HT1080 (cell line): ENCODE data around the gene LHX3. TPM values are rescaled to one million over a fixed set of nuclear protein-coding genes. Genes with fewer than 3 reads are reported as not detected.

Source experiments
- DNase-seq: peaks from one replicate; pipeline ENCODE4 v3.0.0-alpha.2; 2015; ENCODE audit warnings: low read depth
- total RNA-seq: library from RNA; depleted of rRNA; stranded (reverse); fragments of >200 nt; shearing (Covaris generic); gene quantifications from 2 replicates; pipeline ENCODE4 v1.2.3, GENCODE V29; 2014

LHX3 gene
- total RNA-seq, 1 experiment from 2014 or later, result not detected

GRCh38 chr9:136193127-136193890, 11.6 kb downstream of the LHX3 start:
- DNase-seq, result no peak

DNA sequence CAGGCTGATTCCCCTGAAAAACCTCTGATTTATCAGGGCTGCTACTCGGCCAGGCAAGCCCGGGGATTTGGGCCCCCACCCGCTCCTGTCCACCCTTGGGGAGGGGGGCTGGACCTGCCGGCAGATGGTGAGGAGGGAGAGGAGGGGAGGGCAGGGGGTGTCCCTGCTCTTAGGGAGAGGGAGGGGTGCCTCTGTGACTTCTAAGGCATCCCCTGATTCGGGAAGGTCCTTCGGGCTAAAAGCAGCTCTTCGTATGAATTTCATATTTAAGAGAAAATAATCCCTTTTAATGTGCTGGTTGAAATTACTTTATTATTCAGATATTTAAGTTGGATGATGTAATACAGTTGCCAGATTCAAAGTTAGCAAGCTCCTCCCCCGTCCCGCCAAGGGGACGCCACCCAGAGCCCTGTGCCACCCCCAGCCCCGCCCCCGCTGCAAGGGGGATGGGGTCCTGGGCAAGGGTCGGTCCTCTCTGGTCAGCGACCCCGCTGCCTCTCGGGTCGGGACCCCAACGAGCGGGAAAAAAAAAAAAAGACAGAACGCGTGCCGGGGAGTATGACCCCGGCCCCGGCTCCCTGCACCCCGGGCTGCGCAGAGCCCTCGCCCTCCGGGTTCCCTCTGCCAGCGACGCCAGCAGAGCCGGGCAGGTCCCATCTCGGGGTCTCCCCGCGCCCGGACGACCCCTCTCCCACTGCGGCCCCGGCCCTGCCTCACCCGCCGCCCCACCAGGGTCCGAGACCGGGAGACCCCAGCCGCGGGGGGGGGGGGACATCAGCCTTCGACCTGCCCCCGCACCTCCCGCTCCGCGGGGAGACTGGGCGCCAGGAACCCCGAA, 12.4 kb downstream of the LHX3 start:
- no peak for DNase-seq

DNA sequence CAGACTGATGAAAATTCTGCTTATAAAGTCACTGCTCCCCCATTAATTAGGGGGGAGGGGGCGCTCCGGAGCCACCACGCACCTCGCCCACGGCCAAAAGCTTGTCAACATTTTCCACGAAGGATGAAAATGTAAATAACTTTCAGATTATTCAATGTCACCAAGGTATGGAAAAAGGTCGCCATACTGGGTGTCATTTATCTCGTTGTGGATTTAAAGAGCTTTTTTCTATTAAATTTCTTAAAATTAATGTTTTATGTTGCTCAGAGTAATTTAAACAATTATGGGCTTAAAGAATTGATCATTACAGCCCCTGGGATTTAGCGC, 13.0 kb downstream of the LHX3 start:
- DNase-seq, result no peak

DNA sequence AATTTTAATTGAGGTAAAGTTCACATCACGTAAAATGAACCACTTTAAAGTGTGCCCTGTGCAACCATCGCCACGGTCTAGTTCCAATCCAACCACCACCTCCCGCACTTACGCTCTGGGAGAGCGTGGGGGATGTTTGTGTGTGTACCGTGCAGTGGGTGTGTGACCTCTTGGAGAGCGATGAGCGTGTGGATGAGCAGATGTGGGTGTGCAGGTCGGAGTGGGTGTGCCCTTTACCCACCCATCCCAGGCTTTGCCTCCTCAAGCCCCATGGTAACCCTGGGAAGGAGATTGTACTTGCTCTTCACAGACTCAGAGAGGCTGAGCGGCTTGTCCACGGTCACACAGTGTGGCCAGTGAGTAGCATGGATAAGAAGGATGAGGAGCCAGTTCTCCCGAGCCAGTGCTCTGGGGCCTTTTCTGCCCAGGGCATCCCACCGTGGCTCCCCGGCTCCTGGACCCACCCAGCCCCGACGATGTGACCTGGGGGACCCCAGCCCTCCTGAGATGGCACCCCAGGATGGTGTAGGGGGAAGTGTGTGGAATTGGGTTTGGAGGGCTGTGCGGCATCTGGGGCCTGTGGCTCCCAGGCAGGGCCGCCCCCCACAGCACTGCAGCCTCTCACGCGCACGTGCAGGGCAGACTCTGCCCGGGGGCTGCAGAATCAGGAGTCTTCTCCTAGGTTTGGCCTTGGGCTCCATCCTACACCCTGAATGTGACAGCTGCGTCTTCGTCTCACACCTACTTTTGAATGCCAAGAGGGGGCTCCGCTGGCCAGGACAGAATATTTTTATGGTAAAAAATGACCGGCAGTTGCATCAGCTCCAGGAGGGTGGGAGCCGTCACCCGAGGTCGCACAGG, 13.6 kb downstream of the LHX3 start:
- DNase-seq, result no peak

DNA sequence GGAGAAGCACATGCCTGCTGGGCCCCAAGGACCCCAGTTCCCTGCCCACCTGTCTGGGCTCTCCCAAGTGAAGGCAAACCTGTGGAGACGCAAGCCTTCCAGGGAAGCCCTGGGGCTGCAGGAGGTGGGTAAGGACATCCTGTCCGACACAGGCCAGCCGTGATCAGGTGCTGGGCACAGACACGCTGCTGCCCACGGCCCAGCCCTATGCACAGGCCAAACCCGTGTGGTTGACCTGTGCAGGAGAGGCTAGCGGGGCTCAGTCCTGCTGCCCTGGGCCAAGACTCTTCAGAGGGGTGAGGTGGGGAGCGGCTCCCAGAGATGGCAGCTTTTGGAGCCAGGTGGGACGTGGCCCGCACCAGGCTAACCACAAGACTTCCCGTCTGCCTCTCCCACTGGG, 14.3 kb downstream of the LHX3 start:
- no peak for DNase-seq

GRCh38 chr9:136190237-136190601, 14.7 kb downstream of the LHX3 start:
- no peak for DNase-seq

DNA sequence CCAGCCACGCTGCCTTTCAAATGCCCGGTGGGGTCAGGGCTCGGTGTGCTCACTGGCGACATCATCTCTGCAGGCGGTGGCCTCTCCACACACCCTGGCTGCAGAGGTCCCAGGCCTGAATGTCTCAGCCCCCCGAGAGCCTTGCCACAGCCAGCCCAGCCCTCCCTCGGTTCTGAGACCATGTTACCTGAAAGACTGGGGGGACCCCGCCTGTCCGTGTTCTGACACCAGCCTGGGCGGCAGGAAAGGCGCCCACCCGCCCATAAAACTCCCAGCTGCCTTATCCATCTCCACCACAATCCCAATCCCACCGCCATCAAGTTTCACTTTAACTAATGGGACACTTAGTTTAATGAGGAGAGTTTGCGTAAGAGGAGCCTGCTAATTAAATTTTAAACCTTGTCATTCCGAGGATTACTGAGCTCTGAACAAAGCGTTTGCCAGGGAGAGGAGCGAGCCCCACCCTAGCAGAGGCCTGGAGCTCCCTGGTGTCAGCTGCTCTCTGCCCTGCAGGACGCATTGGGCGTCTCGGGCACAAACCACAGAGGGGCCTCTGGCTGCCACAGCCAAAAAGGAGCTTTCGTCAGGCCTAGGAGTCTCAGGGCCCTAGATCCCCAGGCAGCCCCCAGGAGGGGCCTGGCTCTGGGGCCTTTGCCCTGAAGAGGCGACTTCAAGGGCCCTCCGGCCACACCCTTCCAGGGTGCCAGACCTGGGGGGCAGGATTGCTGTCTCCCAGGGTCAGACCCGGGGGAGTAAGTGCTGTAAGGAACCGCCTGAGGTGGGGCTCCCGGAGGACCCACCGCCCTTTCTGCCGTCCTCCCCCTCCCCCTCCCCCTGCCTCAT, 15.3 kb downstream of the LHX3 start:
- no peak for DNase-seq

GRCh38 chr9:136187683-136188586, 17.0 kb downstream of the LHX3 start:
- no peak for DNase-seq

GRCh38 chr9:136187197-136187596, 17.7 kb downstream of the LHX3 start:
- no peak for DNase-seq

- DNase-seq, result no peak
Observed at GRCh38 chr9:136186386-136186785, 18.5 kb downstream of the LHX3 start.

DNA sequence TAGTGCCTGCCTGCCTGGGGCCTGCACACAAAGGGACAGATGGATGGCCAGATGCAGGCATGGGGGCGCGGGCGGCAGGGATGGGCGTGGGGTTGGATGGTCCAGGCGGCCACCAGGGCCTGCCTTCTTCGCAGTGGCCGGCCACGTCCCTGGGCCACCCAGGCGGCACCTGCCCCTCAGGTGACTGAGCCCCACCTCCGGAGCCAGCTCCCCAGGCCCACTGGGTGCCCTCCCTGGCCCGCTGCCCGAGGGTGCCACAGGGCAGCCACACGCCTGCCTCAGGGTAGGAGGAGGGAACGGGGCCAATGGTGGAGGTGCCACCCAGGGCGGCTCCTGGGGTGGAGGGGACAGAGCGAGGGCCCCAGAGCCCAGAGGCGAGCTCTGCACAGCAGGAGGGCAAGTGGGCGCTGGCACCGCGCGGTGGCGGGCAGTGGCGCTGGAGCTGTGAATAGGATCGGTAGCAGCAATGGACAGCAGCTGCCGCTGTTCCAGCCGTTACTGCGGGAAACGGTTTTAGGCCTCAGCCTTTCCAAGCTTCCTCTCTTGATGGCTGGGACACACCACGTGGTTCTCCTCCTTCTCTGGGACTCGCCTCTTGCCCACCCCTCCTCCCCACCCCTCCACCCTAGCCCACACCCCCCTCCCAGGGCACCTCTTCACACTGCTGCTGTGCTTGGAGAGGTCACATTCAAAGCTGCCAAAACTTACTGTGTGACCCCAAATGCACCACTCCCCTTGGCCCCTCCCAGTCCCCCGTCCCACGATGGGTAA, 19.1 kb downstream of the LHX3 start:
- no peak for DNase-seq

- DNase-seq, result no peak
Observed at GRCh38 chr9:136185066-136185465, 19.9 kb downstream of the LHX3 start.

DNA sequence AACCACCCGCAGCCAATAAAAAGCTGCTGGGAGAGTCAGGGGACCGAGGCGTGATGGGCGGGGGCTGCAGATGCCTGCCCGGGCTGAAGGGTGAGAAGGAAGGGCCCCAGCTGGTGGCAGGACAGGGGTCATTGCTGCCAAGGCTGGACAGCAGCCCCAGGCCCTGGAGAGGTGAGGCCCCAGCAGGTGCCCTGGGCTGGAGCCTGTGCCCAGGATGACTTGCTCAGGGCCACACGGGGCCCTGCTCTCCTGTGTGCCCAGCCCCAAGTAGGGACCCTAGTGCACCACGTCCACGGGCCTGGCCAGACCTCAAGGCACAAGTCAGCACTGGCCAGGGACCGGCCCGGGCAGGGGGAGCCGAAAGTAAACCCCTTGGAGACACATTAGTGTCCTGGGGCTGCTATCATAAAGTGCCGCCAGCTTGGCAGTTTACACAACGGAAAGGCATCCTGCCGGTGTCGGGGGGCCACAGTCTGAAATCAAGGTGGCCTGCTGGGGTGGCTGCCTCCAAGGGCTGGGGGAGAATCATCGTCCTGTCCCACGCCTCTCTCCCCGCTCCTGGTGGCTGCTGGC, 22.0 kb downstream of the LHX3 start:
- no peak for DNase-seq

GRCh38 chr9:136182420-136182787, 22.5 kb downstream of the LHX3 start:
- DNase-seq, result no peak

- no peak for DNase-seq
Observed at GRCh38 chr9:136181784-136182419, 23.0 kb downstream of the LHX3 start.

GRCh38 chr9:136180586-136180985, 24.3 kb downstream of the LHX3 start:
- no peak for DNase-seq

DNA sequence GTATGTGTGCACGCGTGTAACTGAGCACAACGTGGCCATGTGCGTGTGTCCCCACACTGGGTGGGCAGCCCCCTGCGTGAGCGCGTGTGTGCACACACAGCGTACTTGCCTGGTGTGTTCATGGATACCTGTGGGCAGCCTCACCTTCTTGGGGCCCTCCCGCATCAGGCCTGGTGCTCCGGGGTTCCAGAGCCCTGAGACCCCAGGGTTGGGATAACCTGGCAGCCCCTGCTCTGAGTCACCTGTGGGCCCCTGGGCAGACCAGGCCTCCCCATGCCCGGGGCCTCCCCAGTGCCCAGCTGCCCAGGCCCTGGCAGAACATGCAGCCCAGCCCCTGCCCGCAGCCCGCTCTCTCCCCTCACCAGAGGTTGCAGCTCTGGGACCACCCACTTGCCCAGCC, 25.2 kb downstream of the LHX3 start:
- DNase-seq, result no peak

GRCh38 chr9:136179101-136179616, 25.8 kb downstream of the LHX3 start:
- no peak for DNase-seq
